ENCODE measurements around the gene CWF19L1.
"Not testable (repeated sequence)": the region's sequence is repeated elsewhere in the genome, so short reads cannot be mapped to it uniquely, and the experiment has no call there.

The CWF19L1 gene

GRCh38 chr10:100289641-100290040, 22.2 kb upstream of the CWF19L1 start:
- Histone ChIP-seq H3K9ac (ENCODE audit: low read depth, low read length) (no peak overlapping the region), H3K9me3 (replicated peaks; ENCODE audit: low read length) (no peaks in the 10 kb centered on the region), H3K36me3 (ENCODE audit: insufficient read depth, low read length) (no peaks in the 10 kb centered on the region), H3K4me1 (ENCODE audit: control insufficient read depth, insufficient read depth, low read length) (peaks cover 15% of the 10 kb centered on the region), H3K27me3 (ENCODE audit: control insufficient read depth, insufficient read depth, low read length) (peaks cover 25% of the 10 kb centered on the region), H3K4me3 (ENCODE audit: low read length) (no peak overlapping the region), H3K4me2 (ENCODE audit: low read length) (no peak overlapping the region)

GRCh38 chr10:100288196-100288595, 20.8 kb upstream of the CWF19L1 start:
- H3K9ac ChIP-seq (ENCODE audit: low read depth, low read length) = no peak overlapping the region
- no peak overlapping the region for H3K4me2 ChIP-seq (ENCODE audit: low read length)
- H3K9me3 ChIP-seq (replicated peaks; ENCODE audit: low read length) = no peaks in the 10 kb centered on the region
- H3K27me3 ChIP-seq (ENCODE audit: control insufficient read depth, insufficient read depth, low read length) = peaks cover 14% of the 10 kb centered on the region
- H3K4me3 ChIP-seq (ENCODE audit: low read length) = no peak overlapping the region
- H3K36me3 ChIP-seq (ENCODE audit: insufficient read depth, low read length) = peaks cover 5% of the 10 kb centered on the region
- H3K4me1 ChIP-seq (ENCODE audit: control insufficient read depth, insufficient read depth, low read length) = peaks cover 22% of the 10 kb centered on the region

GRCh38 chr10:100287756-100288155, 20.3 kb upstream of the CWF19L1 start:
- H3K36me3 ChIP-seq (ENCODE audit: insufficient read depth, low read length) = peaks cover 9% of the 10 kb centered on the region
- no peak overlapping the region for H3K9ac ChIP-seq (ENCODE audit: low read depth, low read length)
- H3K9me3 ChIP-seq (replicated peaks; ENCODE audit: low read length) = no peaks in the 10 kb centered on the region
- H3K4me1 ChIP-seq (ENCODE audit: control insufficient read depth, insufficient read depth, low read length) = peaks cover 22% of the 10 kb centered on the region
- H3K4me3 ChIP-seq (ENCODE audit: low read length) = no peak overlapping the region
- no peak overlapping the region for H3K4me2 ChIP-seq (ENCODE audit: low read length)
- peaks cover 14% of the 10 kb centered on the region for H3K27me3 ChIP-seq (ENCODE audit: control insufficient read depth, insufficient read depth, low read length)

- Histone ChIP-seq H3K9me3 (replicated peaks; ENCODE audit: low read length) (no peaks in the 10 kb centered on the region), H3K9ac (ENCODE audit: low read depth, low read length) (peak within 1 kb of the TSS; percentile 83), H3K27me3 (ENCODE audit: control insufficient read depth, insufficient read depth, low read length) (peaks cover 12% of the 10 kb centered on the region), H3K4me3 (ENCODE audit: low read length) (peak within 1 kb of the TSS; percentile 82), H3K36me3 (ENCODE audit: insufficient read depth, low read length) (peaks cover 12% of the 10 kb centered on the region), H3K4me2 (ENCODE audit: low read length) (peak within 1 kb of the TSS; percentile 86), H3K4me1 (ENCODE audit: control insufficient read depth, insufficient read depth, low read length) (peaks cover 22% of the 10 kb centered on the region)
Observed at GRCh38 chr10:100286051-100287033, 18.9 kb upstream of the CWF19L1 start, which contains the start of gene BLOC1S2. Gene BLOC1S2 (minus strand): TSS chr10:100286680. CDS start chr10:100286659, 21 bp downstream.

- Histone ChIP-seq H3K4me2 (ENCODE audit: low read length) (peak overlapping the region; percentile 86), H3K36me3 (ENCODE audit: insufficient read depth, low read length) (peaks cover 20% of the 10 kb centered on the region), H3K4me3 (ENCODE audit: low read length) (peak overlapping the region; percentile 82), H3K4me1 (ENCODE audit: control insufficient read depth, insufficient read depth, low read length) (peaks cover 22% of the 10 kb centered on the region), H3K9ac (ENCODE audit: low read depth, low read length) (peak overlapping the region; percentile 83)
- not testable (repeated sequence) for H3K9me3 ChIP-seq (replicated peaks; ENCODE audit: low read length); H3K27me3 ChIP-seq (ENCODE audit: control insufficient read depth, insufficient read depth, low read length)
Observed at GRCh38 chr10:100285326-100285725, 17.9 kb upstream of the CWF19L1 start.

- H3K9me3 ChIP-seq (replicated peaks; ENCODE audit: low read length) = no peaks in the 10 kb centered on the region
- no peaks in the 10 kb centered on the region for H3K27me3 ChIP-seq (ENCODE audit: control insufficient read depth, insufficient read depth, low read length)
- H3K36me3 ChIP-seq (ENCODE audit: insufficient read depth, low read length) = peaks cover 36% of the 10 kb centered on the region
- H3K4me2 ChIP-seq (ENCODE audit: low read length) = no peak overlapping the region
- H3K4me3 ChIP-seq (ENCODE audit: low read length) = no peak overlapping the region
- H3K9ac ChIP-seq (ENCODE audit: low read depth, low read length) = no peak overlapping the region
- peaks cover 22% of the 10 kb centered on the region for H3K4me1 ChIP-seq (ENCODE audit: control insufficient read depth, insufficient read depth, low read length)
Observed at GRCh38 chr10:100282907-100283306, 15.5 kb upstream of the CWF19L1 start.

- not testable (repeated sequence) for H3K27me3 ChIP-seq (ENCODE audit: control insufficient read depth, insufficient read depth, low read length); H3K4me2 ChIP-seq (ENCODE audit: low read length); H3K4me1 ChIP-seq (ENCODE audit: control insufficient read depth, insufficient read depth, low read length); H3K9ac ChIP-seq (ENCODE audit: low read depth, low read length); H3K4me3 ChIP-seq (ENCODE audit: low read length); H3K9me3 ChIP-seq (replicated peaks; ENCODE audit: low read length)
- peaks cover 42% of the 10 kb centered on the region for H3K36me3 ChIP-seq (ENCODE audit: insufficient read depth, low read length)
Observed at GRCh38 chr10:100276971-100277370, 9.5 kb upstream of the CWF19L1 start.

- Histone ChIP-seq H3K9ac (ENCODE audit: low read depth, low read length) (no peak overlapping the region), H3K9me3 (replicated peaks; ENCODE audit: low read length) (no peaks in the 10 kb centered on the region), H3K4me2 (ENCODE audit: low read length) (peak overlapping the region; percentile 77), H3K4me1 (ENCODE audit: control insufficient read depth, insufficient read depth, low read length) (peaks cover 3% of the 10 kb centered on the region), H3K36me3 (ENCODE audit: insufficient read depth, low read length) (peaks cover 3% of the 10 kb centered on the region), H3K27me3 (ENCODE audit: control insufficient read depth, insufficient read depth, low read length) (no peaks in the 10 kb centered on the region), H3K4me3 (ENCODE audit: low read length) (peak overlapping the region; percentile 97)
Observed at GRCh38 chr10:100265821-100266485, 1.5 kb downstream of the CWF19L1 start.

GRCh38 chr10:100254191-100254590, 13.2 kb downstream of the CWF19L1 start:
- no peak overlapping the region for H3K9ac ChIP-seq (ENCODE audit: low read depth, low read length)
- no peak overlapping the region for H3K4me3 ChIP-seq (ENCODE audit: low read length)
- no peak overlapping the region for H3K4me2 ChIP-seq (ENCODE audit: low read length)
- no peaks in the 10 kb centered on the region for H3K4me1 ChIP-seq (ENCODE audit: control insufficient read depth, insufficient read depth, low read length)
- H3K27me3 ChIP-seq (ENCODE audit: control insufficient read depth, insufficient read depth, low read length) = no peaks in the 10 kb centered on the region
- H3K9me3 ChIP-seq (replicated peaks; ENCODE audit: low read length) = no peaks in the 10 kb centered on the region
- peaks cover 38% of the 10 kb centered on the region for H3K36me3 ChIP-seq (ENCODE audit: insufficient read depth, low read length)

GRCh38 chr10:100253041-100253440, 14.4 kb downstream of the CWF19L1 start:
- no peak overlapping the region for H3K4me3 ChIP-seq (ENCODE audit: low read length)
- H3K27me3 ChIP-seq (ENCODE audit: control insufficient read depth, insufficient read depth, low read length) = no peaks in the 10 kb centered on the region
- no peak overlapping the region for H3K9ac ChIP-seq (ENCODE audit: low read depth, low read length)
- no peaks in the 10 kb centered on the region for H3K9me3 ChIP-seq (replicated peaks; ENCODE audit: low read length)
- no peaks in the 10 kb centered on the region for H3K4me1 ChIP-seq (ENCODE audit: control insufficient read depth, insufficient read depth, low read length)
- no peak overlapping the region for H3K4me2 ChIP-seq (ENCODE audit: low read length)
- H3K36me3 ChIP-seq (ENCODE audit: insufficient read depth, low read length) = peaks cover 45% of the 10 kb centered on the region

- Histone ChIP-seq H3K9ac (ENCODE audit: low read depth, low read length) (no peak overlapping the region), H3K4me3 (ENCODE audit: low read length) (no peak overlapping the region), H3K9me3 (replicated peaks; ENCODE audit: low read length) (no peaks in the 10 kb centered on the region), H3K4me2 (ENCODE audit: low read length) (no peak overlapping the region), H3K36me3 (ENCODE audit: insufficient read depth, low read length) (peaks cover 53% of the 10 kb centered on the region), H3K27me3 (ENCODE audit: control insufficient read depth, insufficient read depth, low read length) (no peaks in the 10 kb centered on the region), H3K4me1 (ENCODE audit: control insufficient read depth, insufficient read depth, low read length) (no peaks in the 10 kb centered on the region)
Observed at GRCh38 chr10:100248820-100249219, 18.6 kb downstream of the CWF19L1 start.
